Measurements from ENCODE around the gene DNAJC5G.

DNA sequence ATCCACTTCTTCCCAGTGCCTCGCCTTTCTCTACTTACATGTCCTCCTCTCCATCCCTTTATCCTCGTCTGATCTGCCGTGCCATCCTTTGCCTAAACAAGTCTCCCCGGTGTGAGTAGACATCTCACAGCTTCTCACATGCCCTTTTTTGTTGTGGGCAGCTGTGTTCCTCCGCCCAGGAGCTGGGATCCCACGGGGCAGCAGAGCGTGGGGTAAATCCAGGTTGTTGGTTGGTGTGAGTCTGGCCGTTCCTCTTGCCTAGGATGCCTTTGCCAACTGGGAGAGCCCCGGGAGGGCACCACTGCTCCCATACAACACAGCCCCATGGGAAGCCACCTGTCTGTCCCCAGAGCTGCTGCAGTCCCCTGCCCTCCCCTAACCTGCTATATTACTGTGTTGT, 34.8 kb upstream of the DNAJC5G start:
- TF ChIP-seq, protein P1, sequence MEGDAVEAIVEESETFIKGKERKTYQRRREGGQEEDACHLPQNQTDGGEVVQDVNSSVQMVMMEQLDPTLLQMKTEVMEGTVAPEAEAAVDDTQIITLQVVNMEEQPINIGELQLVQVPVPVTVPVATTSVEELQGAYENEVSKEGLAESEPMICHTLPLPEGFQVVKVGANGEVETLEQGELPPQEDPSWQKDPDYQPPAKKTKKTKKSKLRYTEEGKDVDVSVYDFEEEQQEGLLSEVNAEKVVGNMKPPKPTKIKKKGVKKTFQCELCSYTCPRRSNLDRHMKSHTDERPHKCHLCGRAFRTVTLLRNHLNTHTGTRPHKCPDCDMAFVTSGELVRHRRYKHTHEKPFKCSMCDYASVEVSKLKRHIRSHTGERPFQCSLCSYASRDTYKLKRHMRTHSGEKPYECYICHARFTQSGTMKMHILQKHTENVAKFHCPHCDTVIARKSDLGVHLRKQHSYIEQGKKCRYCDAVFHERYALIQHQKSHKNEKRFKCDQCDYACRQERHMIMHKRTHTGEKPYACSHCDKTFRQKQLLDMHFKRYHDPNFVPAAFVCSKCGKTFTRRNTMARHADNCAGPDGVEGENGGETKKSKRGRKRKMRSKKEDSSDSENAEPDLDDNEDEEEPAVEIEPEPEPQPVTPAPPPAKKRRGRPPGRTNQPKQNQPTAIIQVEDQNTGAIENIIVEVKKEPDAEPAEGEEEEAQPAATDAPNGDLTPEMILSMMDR (IDR thresholded peaks at IDR 0.05; ENCODE audit: borderline replicate concordance, extremely low read depth, low read length, poor library complexity, severe bottlenecking): no peak
- no peak for TF ChIP-seq EZH2 (IDR thresholded peaks at IDR 0.05; ENCODE audit: borderline replicate concordance, low read depth, low read length, severe bottlenecking)
